B cell (primary cell): ENCODE data around the gene CTNNBL1. TPM values are rescaled to one million over a fixed set of nuclear protein-coding genes. Genes with fewer than 3 reads are reported as not detected.

Experiments used
- ATAC-seq: fragments of 200-7000 bp; cut with Tn5 transposase; one replicate; pipeline ENCODE4 v1.10.0; 2021; ENCODE audit warnings: low read depth, mild to moderate bottlenecking, moderate number of reproducible peaks, moderate library complexity
- CTCF ChIA-PET: fragments of 350-600 bp; sonication (Branson Sonifier 250); formaldehyde crosslinking; loops from one replicate; lab custom pipeline; 2021; ENCODE audit warnings: antibody characterized with exemption, inconsistent platforms; lab: Charles Lee
- POLR2A ChIA-PET: fragments of 350-600 bp; sonication (Branson Sonifier 250); formaldehyde crosslinking; loops from one replicate; lab custom pipeline; 2021; ENCODE audit warnings: antibody characterized with exemption; lab: Charles Lee
- DNase-seq: peaks from one replicate; pipeline ENCODE4 v3.0.0; 2013
- H2AFZ ChIP-seq: 2 replicates; pipeline ENCODE4 v1.6.1; 2012; ENCODE audit warnings: mild to moderate bottlenecking, low read depth, low read length; ENCODE audit not compliant: insufficient read depth, poor library complexity, severe bottlenecking
- H3K27ac ChIP-seq, 2 donors: 1 replicate in 1 of 2; 2 replicates in 1 of 2; pipeline ENCODE4 v1.5.1; 2012 to 2013; ENCODE audit warnings: low read length in 2 of 2, mild to moderate bottlenecking in 2 of 2, moderate library complexity in 1 of 2
- H3K27me3 ChIP-seq, 4 experiments: fragments of 200-600 bp in 1 of 4; sonication (generic) in 1 of 4; replicated peaks in 1 of 4; 1 replicate in 2 of 4; 2 replicates in 2 of 4; pipeline versions ENCODE4 v1.6.1 to v1.7.0; 2013 to 2016; ENCODE audit warnings: low read length in 3 of 4, mild to moderate bottlenecking in 2 of 4, mixed read lengths in 1 of 4, moderate library complexity in 1 of 4; ENCODE audit not compliant: insufficient read depth in 4 of 4, control insufficient read depth in 3 of 4; ENCODE audit errors: control extremely low read depth in 1 of 4
- H3K36me3 ChIP-seq, 2 experiments: replicated peaks in 1 of 2; 1 replicate in 1 of 2; 2 replicates in 1 of 2; pipeline versions ENCODE4 v1.6.1 to v1.7.1; 2013; ENCODE audit warnings: low read length in 1 of 2; ENCODE audit not compliant: insufficient read depth in 2 of 2, control insufficient read depth in 1 of 2; ENCODE audit errors: control extremely low read depth in 1 of 2, extremely low read depth in 1 of 2
- H3K4me1 ChIP-seq, 2 donors: fragments of 200-600 bp in 1 of 2; sonication (generic) in 1 of 2; 1 replicate in 1 of 2; 2 replicates in 1 of 2; pipeline versions ENCODE4 v1.5.1 to v1.6.1; 2013 to 2017; ENCODE audit warnings: low read length in 2 of 2; ENCODE audit not compliant: control insufficient read depth in 2 of 2, insufficient read depth in 2 of 2
- H3K4me2 ChIP-seq: replicated peaks from 2 replicates; pipeline ENCODE3; 2012; ENCODE audit warnings: mild to moderate bottlenecking, low read depth, low read length; ENCODE audit not compliant: poor library complexity, severe bottlenecking
- H3K4me3 ChIP-seq, 5 experiments: fragments of 200-600 bp in 1 of 5; sonication (generic) in 1 of 5; 1 replicate in 3 of 5; 2 replicates in 2 of 5; pipeline versions ENCODE4 v1.5.1 to v1.7.0; 2011 to 2016; ENCODE audit warnings: low read length in 4 of 5, mild to moderate bottlenecking in 4 of 5, low read depth in 2 of 5, control low read depth in 1 of 5, moderate library complexity in 1 of 5; ENCODE audit not compliant: insufficient read depth in 1 of 5; ENCODE audit errors: control extremely low read depth in 1 of 5, extremely low read depth in 1 of 5
- H3K79me2 ChIP-seq: fragments of 200-600 bp; sonication (generic); one replicate; pipeline ENCODE4 v1.6.0; 2016; ENCODE audit warnings: low read length; ENCODE audit not compliant: control insufficient read depth, insufficient read depth
- H3K9ac ChIP-seq: fragments of 200-600 bp; sonication (generic); 2 replicates; pipeline ENCODE4 v1.6.1; 2017; ENCODE audit warnings: mild to moderate bottlenecking, low read length, moderate library complexity
- H3K9me3 ChIP-seq, 3 donors: one replicate each; pipeline versions ENCODE4 v1.6.1 to v1.7.1; 2013; ENCODE audit warnings: low read length in 2 of 3; ENCODE audit not compliant: control insufficient read depth in 2 of 3, insufficient read depth in 1 of 3; ENCODE audit errors: control extremely low read depth in 1 of 3
- H4K20me1 ChIP-seq: 2 replicates; pipeline ENCODE4 v1.6.0; 2012; ENCODE audit warnings: mild to moderate bottlenecking, low read length; ENCODE audit not compliant: insufficient read depth, control insufficient read depth, poor library complexity, severe bottlenecking
- H3K27ac Mint-ChIP-seq: one replicate; pipeline ENCODE4 v1.8.0; 2021; ENCODE audit warnings: mixed read lengths
- H3K27me3 Mint-ChIP-seq: one replicate; pipeline ENCODE4 v1.8.0; 2021; ENCODE audit warnings: mixed read lengths
- H3K4me1 Mint-ChIP-seq: one replicate; pipeline ENCODE4 v1.8.0; 2021; ENCODE audit warnings: mixed read lengths
- H3K4me3 Mint-ChIP-seq: one replicate; pipeline ENCODE4 v1.8.0; 2021; ENCODE audit warnings: mixed read lengths
- H3K9me3 Mint-ChIP-seq: one replicate; pipeline ENCODE4 v1.8.0; 2022; ENCODE audit warnings: mixed read lengths; ENCODE audit not compliant: insufficient read depth
- CTCF ChIP-seq: fragments of 200-600 bp; IDR thresholded peaks from one replicate; pipeline ENCODE4 v1.8.0; 2022; ENCODE audit warnings: antibody characterized with exemption, mild to moderate bottlenecking
- EZH2 ChIP-seq: IDR thresholded peaks from 2 replicates; pipeline ENCODE4 v1.6.1; 2012; ENCODE audit warnings: borderline replicate concordance, low read depth, mild to moderate bottlenecking, moderate library complexity, low read length; ENCODE audit not compliant: insufficient read depth, poor library complexity, severe bottlenecking
- WGBS: methylation state at CpG from one replicate; pipeline ENCODE4 v1.1.5; 2013; ENCODE audit warnings: missing lambda C conversion rate; ENCODE audit not compliant: insufficient coverage; 5-methylcytosine and 5-hydroxymethylcytosine counted together
- intact Hi-C: fragments of 100-400 bp; cut with micrococcal nuclease; formaldehyde crosslinking; loops from one replicate; pipeline ENCODE4 v1.10.0; 2022
- polyA plus RNA-seq: library from polyadenylated mRNA; depleted of rRNA; stranded (reverse); fragments of >200 nt; gene quantifications from 2 replicates; pipeline ENCODE4 v1.2.3, GENCODE V29; 2012
- total RNA-seq, 2 donors: library from RNA; stranded (reverse); fragments of 120-200 nt in 1 of 2; gene quantifications; 1 replicate in 1 of 2; 2 replicates in 1 of 2; pipeline versions ENCODE4 v1.2.3 to v1.2.4, GENCODE V29; 2013 to 2022

CTNNBL1 gene
- total and polyA plus RNA-seq, 2 donors (not counting 1 experiment from before 2014, with no cell fraction given), result 25.3 to 64.7 TPM

- no peak overlapping the region for H3K9ac ChIP-seq
- H3K79me2 ChIP-seq, result no peaks in the 10 kb centered on the region
- POLR2A ChIA-PET, result no interaction called here
- Mint-ChIP-seq H3K27me3 (no peaks in the 10 kb centered on the region), H3K9me3 (no peaks in the 10 kb centered on the region), H3K27ac (no peak overlapping the region), H3K4me3 (no peak overlapping the region), H3K4me1 (no peaks in the 10 kb centered on the region)
- peaks cover 0 to 31% of the 10 kb centered on the region in 2 experiments for H3K36me3 ChIP-seq
- TF ChIP-seq CTCF, result no peak
- no peak for TF ChIP-seq EZH2
- no peaks in the 10 kb centered on the region for H3K4me1 ChIP-seq
- H3K4me2 ChIP-seq, result no peak overlapping the region
- no peak overlapping the region for H2AFZ ChIP-seq
- no peak for ATAC-seq
- no peaks in the 10 kb centered on the region for H3K9me3 ChIP-seq
- no peaks in the 10 kb centered on the region for H4K20me1 ChIP-seq
- H3K27ac ChIP-seq, result no peak overlapping the region
- CTCF ChIA-PET, result interaction anchor here (0.6 kb wide), 1 partner anchor 84 kb away, joined by 3 read pairs; no protein-coding TSS in a partner anchor
- DNase-seq, result no peak
- no peaks in the 10 kb centered on the region for H3K27me3 ChIP-seq
- intact Hi-C loops, result no loop called here
- WGBS, result 96% methylated on average over 19 of the region's 24 CpGs
- no peak overlapping the region for H3K4me3 ChIP-seq
Measured at GRCh38 chr20:37875460-37876175, 181.8 kb downstream of the CTNNBL1 start.

- H3K9ac ChIP-seq, result no peak overlapping the region
- CTCF ChIA-PET, result no interaction called here
- H3K4me3 ChIP-seq, result no peak overlapping the region
- no peaks in the 10 kb centered on the region for H3K4me1 ChIP-seq
- no peaks in the 10 kb centered on the region for H3K27me3 Mint-ChIP-seq
- H4K20me1 ChIP-seq, result no peaks in the 10 kb centered on the region
- no peak overlapping the region for H3K27ac ChIP-seq
- H3K36me3 ChIP-seq, result peaks cover 0 to 19% of the 10 kb centered on the region in 2 experiments
- no peaks in the 10 kb centered on the region for H3K9me3 Mint-ChIP-seq
- H2AFZ ChIP-seq, result no peak overlapping the region
- intact Hi-C loops, result no loop called here
- no peak for DNase-seq
- no peaks in the 10 kb centered on the region for H3K27me3 ChIP-seq
- no peak for ATAC-seq
- TF ChIP-seq EZH2 (no peak), CTCF (no peak)
- no peaks in the 10 kb centered on the region for H3K4me1 Mint-ChIP-seq
- no peaks in the 10 kb centered on the region for H3K79me2 ChIP-seq
- H3K4me2 ChIP-seq, result no peak overlapping the region
- H3K9me3 ChIP-seq, result no peaks in the 10 kb centered on the region
- no peak overlapping the region for H3K27ac Mint-ChIP-seq
- POLR2A ChIA-PET, result no interaction called here
- H3K4me3 Mint-ChIP-seq, result no peak overlapping the region
- WGBS, result 86% methylated on average over 7 of the region's 7 CpGs
Measured at GRCh38 chr20:37876863-37877262, 183.0 kb downstream of the CTNNBL1 start.
